Testis (tissue), 3 donors: ENCODE results near the gene BBX. TPM values are rescaled to one million over a fixed set of nuclear protein-coding genes. Genes with fewer than 3 reads are reported as not detected.

Experiments
- DNase-seq: peaks from one replicate; pipeline ENCODE4 v3.0.0-alpha.2; 2019
- H3K27ac ChIP-seq, 2 donors: fragments of 200-600 bp; sonication (generic); one replicate each; pipeline ENCODE4 v1.5.1; 2019
- H3K27me3 ChIP-seq: fragments of 200-600 bp; sonication (generic); one replicate; pipeline ENCODE4 v1.5.1; 2019
- H3K36me3 ChIP-seq: fragments of 200-600 bp; sonication (generic); one replicate; pipeline ENCODE4 v1.5.1; 2017; ENCODE audit warnings: low read depth; ENCODE audit errors: missing control alignments
- H3K4me1 ChIP-seq: fragments of 200-600 bp; sonication (generic); one replicate; pipeline ENCODE4 v1.5.1; 2019
- H3K4me3 ChIP-seq, 2 donors: fragments of 200-600 bp; sonication (generic); one replicate each; pipeline ENCODE4 v1.5.1; 2017 to 2019
- H3K9me3 ChIP-seq: fragments of 200-600 bp; sonication (generic); one replicate; pipeline ENCODE4 v1.5.1; 2017
- POLR2A ChIP-seq: fragments of 450-650 bp; IDR thresholded peaks from one replicate; pipeline ENCODE4 v1.6.1; 2017; ENCODE audit warnings: antibody characterized with exemption, mild to moderate bottlenecking, moderate library complexity
- WGBS, 2 donors: methylation state at CpG; one replicate each; pipeline ENCODE4 v1.1.5; 2018; 5-methylcytosine and 5-hydroxymethylcytosine counted together
- intact Hi-C: fragments of 100-400 bp; cut with DNase I; formaldehyde crosslinking; loops from one replicate; pipeline ENCODE4 v1.15.1; 2023; ENCODE audit warnings: low total_unique reads
- polyA plus RNA-seq: library from polyadenylated mRNA; stranded (reverse); fragments of 350-450 nt; fragmentation: Illumina TruSeq; extraction: RNeasy Lipid Tissue Mini Kit (QIAGEN cat#74804); gene quantifications from one replicate; pipeline ENCODE4 v1.2.3, GENCODE V29; 2014; ENCODE audit warnings: low read depth, low replicate concordance; ENCODE audit not compliant: insufficient read depth
- total RNA-seq, 2 donors: library from RNA; depleted of rRNA; stranded (reverse); fragments of >200 nt; gene quantifications; one replicate each; pipeline ENCODE4 v1.2.3, GENCODE V29; 2016
- TF ChIP-seq, protein P1 (sequence below), 3 experiments: fragments of 450-650 bp in 2 of 3; fragments of 200-600 bp in 1 of 3; sonication (generic) in 1 of 3; IDR thresholded peaks; one replicate each; pipeline ENCODE4 v1.5.1; 2016 to 2019; ENCODE audit warnings: antibody characterized with exemption in 3 of 3, mild to moderate bottlenecking in 2 of 3, moderate library complexity in 1 of 3

Gene BBX
- total and polyA plus RNA-seq, 3 donors from 2014 or later, result 93.3 to 317 (median 312) TPM

DNA sequence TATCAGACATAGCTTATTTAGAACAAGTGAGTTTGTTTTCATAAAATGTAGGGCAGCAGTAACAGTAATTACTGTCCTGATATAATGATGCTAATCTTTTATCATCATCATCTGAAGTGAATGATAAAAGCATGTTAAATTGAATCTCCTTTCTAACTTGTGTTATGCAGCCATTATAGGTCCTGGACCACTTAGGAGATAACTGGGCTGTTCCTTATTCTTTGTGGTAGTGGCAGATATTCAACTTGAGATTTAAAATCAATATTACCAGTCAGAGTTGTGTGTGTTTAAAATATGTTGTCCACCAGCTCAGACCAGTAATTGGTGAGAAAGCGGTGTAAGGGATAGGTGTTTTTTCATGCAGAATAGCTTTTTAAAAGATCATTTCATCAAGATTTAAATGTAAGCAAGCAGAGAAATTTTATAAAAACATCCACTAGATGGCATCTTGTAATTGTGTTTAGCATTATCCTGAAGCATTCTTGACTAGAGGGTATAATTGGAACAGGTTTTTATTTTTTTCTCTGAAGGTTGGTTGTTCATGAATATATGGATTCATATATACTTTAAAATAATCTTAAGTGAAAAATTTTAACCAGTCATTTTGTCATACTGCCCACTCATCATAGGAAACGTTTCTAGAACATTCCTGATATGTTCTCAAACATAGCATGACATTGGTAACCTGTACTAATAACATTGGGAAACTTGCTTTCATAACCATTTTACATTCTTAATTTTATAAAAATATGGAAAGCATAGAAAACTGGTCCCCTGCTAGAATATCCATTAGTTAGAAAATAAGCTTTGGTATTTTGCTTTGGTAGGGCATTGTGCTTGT is 153.9 kb downstream of the BBX start:
- H3K36me3 ChIP-seq, result no peaks in the 10 kb centered on the region
- H3K27me3 ChIP-seq, result no peaks in the 10 kb centered on the region
- DNase-seq, result no peak
- H3K27ac ChIP-seq, result no peak overlapping the region
- no peak overlapping the region for H3K4me3 ChIP-seq
- H3K9me3 ChIP-seq, result no peaks in the 10 kb centered on the region
- H3K4me1 ChIP-seq, result peaks cover 10% of the 10 kb centered on the region
- WGBS, 2 donors, result 55 to 61% methylated on average over 2 of the region's 2 CpGs
- TF ChIP-seq, protein P1, sequence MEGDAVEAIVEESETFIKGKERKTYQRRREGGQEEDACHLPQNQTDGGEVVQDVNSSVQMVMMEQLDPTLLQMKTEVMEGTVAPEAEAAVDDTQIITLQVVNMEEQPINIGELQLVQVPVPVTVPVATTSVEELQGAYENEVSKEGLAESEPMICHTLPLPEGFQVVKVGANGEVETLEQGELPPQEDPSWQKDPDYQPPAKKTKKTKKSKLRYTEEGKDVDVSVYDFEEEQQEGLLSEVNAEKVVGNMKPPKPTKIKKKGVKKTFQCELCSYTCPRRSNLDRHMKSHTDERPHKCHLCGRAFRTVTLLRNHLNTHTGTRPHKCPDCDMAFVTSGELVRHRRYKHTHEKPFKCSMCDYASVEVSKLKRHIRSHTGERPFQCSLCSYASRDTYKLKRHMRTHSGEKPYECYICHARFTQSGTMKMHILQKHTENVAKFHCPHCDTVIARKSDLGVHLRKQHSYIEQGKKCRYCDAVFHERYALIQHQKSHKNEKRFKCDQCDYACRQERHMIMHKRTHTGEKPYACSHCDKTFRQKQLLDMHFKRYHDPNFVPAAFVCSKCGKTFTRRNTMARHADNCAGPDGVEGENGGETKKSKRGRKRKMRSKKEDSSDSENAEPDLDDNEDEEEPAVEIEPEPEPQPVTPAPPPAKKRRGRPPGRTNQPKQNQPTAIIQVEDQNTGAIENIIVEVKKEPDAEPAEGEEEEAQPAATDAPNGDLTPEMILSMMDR (IDR thresholded peaks at IDR 0.05), result peak; percentile 37 to 60 (median 43)
- TF ChIP-seq POLR2A, result no peak
- intact Hi-C loops, result no loop called here

DNA sequence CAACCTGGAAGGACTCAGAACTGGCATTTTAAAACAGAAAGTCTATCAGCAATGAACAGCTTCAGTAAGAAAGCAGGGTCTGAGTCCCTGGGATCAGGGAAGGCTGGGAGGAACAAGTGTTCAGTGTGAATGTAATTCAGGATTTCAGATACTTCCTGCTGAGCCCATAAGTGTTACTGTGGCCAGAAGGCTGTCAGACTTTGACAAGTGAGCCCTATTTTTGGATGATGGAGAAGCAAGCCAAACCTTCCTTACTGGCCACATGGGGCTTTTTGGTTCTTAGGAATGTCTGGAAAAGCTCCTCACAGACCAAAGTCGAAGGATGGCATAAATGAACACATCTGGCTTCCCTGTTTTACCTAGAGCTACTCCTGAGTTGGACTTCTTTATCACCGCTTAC is 157.2 kb downstream of the BBX start:
- H3K9me3 ChIP-seq, result no peaks in the 10 kb centered on the region
- DNase-seq, result no peak
- no peak overlapping the region for H3K4me3 ChIP-seq
- intact Hi-C loops, result no loop called here
- WGBS, 2 donors, result 68 to 78% methylated on average over 2 of the region's 2 CpGs
- H3K36me3 ChIP-seq, result no peaks in the 10 kb centered on the region
- peaks cover 23% of the 10 kb centered on the region for H3K4me1 ChIP-seq
- no peaks in the 10 kb centered on the region for H3K27me3 ChIP-seq
- TF ChIP-seq, protein P1 (IDR thresholded peaks at IDR 0.05), result no peak
- TF ChIP-seq POLR2A, result no peak
- H3K27ac ChIP-seq, result no peak overlapping the region

DNA sequence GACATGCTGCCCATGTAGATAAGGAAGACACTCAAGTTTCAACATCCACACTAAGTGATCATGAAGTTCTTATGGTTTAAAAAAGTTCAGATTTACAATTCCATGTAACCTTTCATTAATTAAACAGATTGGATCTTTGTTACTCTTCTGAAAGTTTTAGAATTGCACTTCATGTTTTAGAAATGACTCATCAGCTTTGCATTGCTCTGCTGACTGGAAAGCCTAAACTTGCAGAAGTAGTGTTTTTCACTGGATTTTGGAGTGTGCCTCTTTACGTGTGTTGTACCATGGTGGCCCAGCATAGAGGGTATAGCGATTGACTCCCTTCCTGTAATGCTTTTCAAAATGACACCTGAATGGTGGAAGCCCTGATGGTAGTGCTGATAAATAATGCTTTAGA is 157.9 kb downstream of the BBX start:
- Histone ChIP-seq H3K27ac (no peak overlapping the region), H3K27me3 (no peaks in the 10 kb centered on the region), H3K36me3 (no peaks in the 10 kb centered on the region), H3K4me3 (no peak overlapping the region), H3K4me1 (peaks cover 26% of the 10 kb centered on the region), H3K9me3 (no peaks in the 10 kb centered on the region)
- intact Hi-C loops, result no loop called here
- no peak for TF ChIP-seq POLR2A
- TF ChIP-seq, protein P1 (IDR thresholded peaks at IDR 0.05), result no peak
- no peak for DNase-seq
- 87 to 97% methylated on average over 2 of the region's 2 CpGs for WGBS, 2 donors

DNA sequence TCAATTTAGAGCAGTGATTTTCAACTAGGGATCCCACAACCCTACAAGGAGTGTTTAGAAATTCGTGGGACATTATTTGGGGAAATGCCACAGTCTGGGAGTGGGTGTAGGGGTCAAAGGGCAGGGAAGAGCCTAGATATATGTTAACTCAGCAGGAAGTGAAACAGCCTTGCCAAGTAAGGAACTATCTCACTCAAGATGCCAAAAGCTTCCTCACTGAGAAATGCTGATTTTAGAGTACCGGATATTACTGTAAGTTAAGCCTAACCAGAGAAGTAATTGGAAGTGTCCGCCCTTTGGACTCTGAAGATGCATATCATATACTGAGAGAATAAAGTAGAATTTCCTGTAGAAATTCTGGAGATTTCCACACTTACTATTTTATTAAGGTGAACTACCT is 158.6 kb downstream of the BBX start:
- intact Hi-C loops, result no loop called here
- WGBS, 2 donors, result 77 to 88% methylated on average over 3 of the region's 3 CpGs
- Histone ChIP-seq H3K9me3 (no peaks in the 10 kb centered on the region), H3K4me3 (no peak overlapping the region), H3K27me3 (no peaks in the 10 kb centered on the region), H3K27ac (no peak overlapping the region), H3K4me1 (peaks cover 26% of the 10 kb centered on the region), H3K36me3 (no peaks in the 10 kb centered on the region)
- no peak for TF ChIP-seq POLR2A
- TF ChIP-seq, protein P1 (IDR thresholded peaks at IDR 0.05), result no peak
- DNase-seq, result no peak

DNA sequence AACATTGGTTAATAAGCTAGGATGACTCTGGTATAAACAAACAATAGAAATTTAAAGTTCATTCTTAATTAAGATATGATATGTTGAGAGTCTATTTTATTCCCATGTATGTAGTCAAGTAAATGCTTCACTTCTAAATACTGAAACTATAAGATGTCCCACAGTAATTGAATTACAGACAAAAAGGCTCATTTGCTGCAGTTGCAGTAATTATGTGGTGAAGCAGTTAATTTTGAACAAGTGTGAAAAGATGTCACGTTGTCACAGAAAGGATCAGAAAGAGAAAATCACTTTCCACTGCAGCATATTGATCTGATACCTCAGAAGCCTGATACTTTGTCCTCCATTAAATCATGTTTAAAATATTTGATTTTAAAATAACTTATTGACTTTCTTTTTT is 159.8 kb downstream of the BBX start:
- no peak for DNase-seq
- Histone ChIP-seq H3K36me3 (no peaks in the 10 kb centered on the region), H3K27me3 (no peaks in the 10 kb centered on the region), H3K4me1 (peaks cover 21% of the 10 kb centered on the region), H3K4me3 (no peak overlapping the region), H3K9me3 (no peaks in the 10 kb centered on the region), H3K27ac (no peak overlapping the region)
- WGBS, 2 donors, result 66 to 76% methylated on average over 1 of the region's 1 CpG
- TF ChIP-seq POLR2A, result no peak
- TF ChIP-seq, protein P1 (IDR thresholded peaks at IDR 0.05), result no peak
- intact Hi-C loops, result no loop called here
